T-helper 2 cell treated with Interferon-gamma antibody and Interleukin-4, amounts not matched to agents 5 μg/mL and 100 μg/mL, for 36 hours (primary cell): ENCODE results near the gene SIM2.

Experiments
- DNase-seq: peaks from one replicate; pipeline ENCODE4 v3.0.0; 2021; ENCODE audit warnings: low spot score
- H3K27ac Mint-ChIP-seq: one replicate; pipeline ENCODE4 v1.8.0; 2021; ENCODE audit warnings: mild to moderate bottlenecking, mixed read lengths
- H3K27me3 Mint-ChIP-seq: one replicate; pipeline ENCODE4 v1.8.0; 2021; ENCODE audit warnings: low read depth, mixed read lengths
- H3K36me3 Mint-ChIP-seq: one replicate; pipeline ENCODE4 v1.8.0; 2021; ENCODE audit warnings: low read depth, mixed read lengths
- H3K4me1 Mint-ChIP-seq: one replicate; pipeline ENCODE4 v1.8.0; 2021; ENCODE audit warnings: low read depth, mixed read lengths
- H3K4me3 Mint-ChIP-seq: one replicate; pipeline ENCODE4 v1.8.0; 2022; ENCODE audit warnings: mild to moderate bottlenecking, moderate library complexity, mixed read lengths
- H3K9me3 Mint-ChIP-seq: one replicate; pipeline ENCODE4 v1.8.0; 2021; ENCODE audit warnings: mixed read lengths

The SIM2 gene

GRCh38 chr21:36776981-36777617, 78.2 kb downstream of the SIM2 start:
- no peak for DNase-seq
- no peak overlapping the region for H3K4me3 Mint-ChIP-seq
- no peaks in the 10 kb centered on the region for H3K36me3 Mint-ChIP-seq
- no peak overlapping the region for H3K27ac Mint-ChIP-seq
- H3K9me3 Mint-ChIP-seq = no peaks in the 10 kb centered on the region
- no peaks in the 10 kb centered on the region for H3K4me1 Mint-ChIP-seq
- no peaks in the 10 kb centered on the region for H3K27me3 Mint-ChIP-seq

- Mint-ChIP-seq H3K27me3 (no peaks in the 10 kb centered on the region), H3K27ac (no peak overlapping the region)
Observed at GRCh38 chr21:36780861-36781260, 81.9 kb downstream of the SIM2 start.

GRCh38 chr21:36783612-36784374, 84.9 kb downstream of the SIM2 start:
- no peaks in the 10 kb centered on the region for H3K4me1 Mint-ChIP-seq
- H3K27me3 Mint-ChIP-seq = no peaks in the 10 kb centered on the region
- no peaks in the 10 kb centered on the region for H3K9me3 Mint-ChIP-seq
- DNase-seq = no peak
- H3K36me3 Mint-ChIP-seq = no peaks in the 10 kb centered on the region
- H3K4me3 Mint-ChIP-seq = no peak overlapping the region
- H3K27ac Mint-ChIP-seq = no peak overlapping the region

More at GRCh38 chr21:36780861-36781260, 81.9 kb downstream of the SIM2 start:
- H3K9me3 Mint-ChIP-seq = no peaks in the 10 kb centered on the region
- H3K36me3 Mint-ChIP-seq = no peaks in the 10 kb centered on the region
- no peak for DNase-seq
- H3K4me1 Mint-ChIP-seq = no peaks in the 10 kb centered on the region
- no peak overlapping the region for H3K4me3 Mint-ChIP-seq

GRCh38 chr21:36784947-36785346, 86.0 kb downstream of the SIM2 start:
- Mint-ChIP-seq H3K9me3 (no peaks in the 10 kb centered on the region), H3K4me1 (no peaks in the 10 kb centered on the region)
- DNase-seq = no peak

GRCh38 chr21:36785615-36786014, 86.7 kb downstream of the SIM2 start:
- H3K27ac Mint-ChIP-seq = no peak overlapping the region
- H3K9me3 Mint-ChIP-seq = no peaks in the 10 kb centered on the region
- H3K4me3 Mint-ChIP-seq = no peak overlapping the region

More at GRCh38 chr21:36784947-36785346, 86.0 kb downstream of the SIM2 start:
- Mint-ChIP-seq H3K27ac (no peak overlapping the region), H3K27me3 (no peaks in the 10 kb centered on the region), H3K4me3 (no peak overlapping the region), H3K36me3 (no peaks in the 10 kb centered on the region)

GRCh38 chr21:36786186-36786585, 87.3 kb downstream of the SIM2 start:
- Mint-ChIP-seq H3K9me3 (no peaks in the 10 kb centered on the region), H3K27ac (no peak overlapping the region), H3K4me3 (no peak overlapping the region), H3K4me1 (no peaks in the 10 kb centered on the region), H3K36me3 (no peaks in the 10 kb centered on the region), H3K27me3 (no peaks in the 10 kb centered on the region)
- no peak for DNase-seq

More at GRCh38 chr21:36785615-36786014, 86.7 kb downstream of the SIM2 start:
- Mint-ChIP-seq H3K4me1 (no peaks in the 10 kb centered on the region), H3K36me3 (no peaks in the 10 kb centered on the region), H3K27me3 (no peaks in the 10 kb centered on the region)
- no peak for DNase-seq

- no peak for DNase-seq
- H3K27ac Mint-ChIP-seq = no peak overlapping the region
- H3K4me3 Mint-ChIP-seq = no peak overlapping the region
- H3K27me3 Mint-ChIP-seq = no peaks in the 10 kb centered on the region
- no peaks in the 10 kb centered on the region for H3K9me3 Mint-ChIP-seq
- H3K4me1 Mint-ChIP-seq = no peaks in the 10 kb centered on the region
- H3K36me3 Mint-ChIP-seq = no peaks in the 10 kb centered on the region
Observed at GRCh38 chr21:36788120-36788638, 89.3 kb downstream of the SIM2 start.

GRCh38 chr21:36790616-36791015, 91.7 kb downstream of the SIM2 start:
- DNase-seq = no peak
- Mint-ChIP-seq H3K36me3 (no peaks in the 10 kb centered on the region), H3K4me3 (no peak overlapping the region), H3K27me3 (no peaks in the 10 kb centered on the region), H3K27ac (no peak overlapping the region), H3K9me3 (no peaks in the 10 kb centered on the region), H3K4me1 (no peaks in the 10 kb centered on the region)

- no peak overlapping the region for H3K4me3 Mint-ChIP-seq
- H3K4me1 Mint-ChIP-seq = no peaks in the 10 kb centered on the region
- no peaks in the 10 kb centered on the region for H3K36me3 Mint-ChIP-seq
- H3K9me3 Mint-ChIP-seq = peaks cover 3% of the 10 kb centered on the region
- H3K27ac Mint-ChIP-seq = no peak overlapping the region
- no peak for DNase-seq
- H3K27me3 Mint-ChIP-seq = no peaks in the 10 kb centered on the region
Observed at GRCh38 chr21:36791180-36791579, 92.3 kb downstream of the SIM2 start.

- no peaks in the 10 kb centered on the region for H3K27me3 Mint-ChIP-seq
- H3K4me3 Mint-ChIP-seq = no peak overlapping the region
- peaks cover 4% of the 10 kb centered on the region for H3K9me3 Mint-ChIP-seq
- no peak for DNase-seq
- H3K27ac Mint-ChIP-seq = no peak overlapping the region
- no peaks in the 10 kb centered on the region for H3K36me3 Mint-ChIP-seq
- no peaks in the 10 kb centered on the region for H3K4me1 Mint-ChIP-seq
Observed at GRCh38 chr21:36791695-36792470, 93.0 kb downstream of the SIM2 start.

GRCh38 chr21:36792505-36792967, 93.6 kb downstream of the SIM2 start:
- Mint-ChIP-seq H3K4me1 (no peaks in the 10 kb centered on the region), H3K27me3 (no peaks in the 10 kb centered on the region), H3K4me3 (no peak overlapping the region), H3K9me3 (peaks cover 9% of the 10 kb centered on the region), H3K27ac (no peak overlapping the region), H3K36me3 (no peaks in the 10 kb centered on the region)
- DNase-seq = no peak

GRCh38 chr21:36796070-36796469, 97.2 kb downstream of the SIM2 start:
- Mint-ChIP-seq H3K9me3 (peaks cover 25% of the 10 kb centered on the region), H3K4me3 (no peak overlapping the region), H3K27ac (no peak overlapping the region), H3K36me3 (peaks cover 2% of the 10 kb centered on the region), H3K4me1 (no peaks in the 10 kb centered on the region), H3K27me3 (no peaks in the 10 kb centered on the region)
- no peak for DNase-seq

- peaks cover 25% of the 10 kb centered on the region for H3K9me3 Mint-ChIP-seq
- no peak overlapping the region for H3K27ac Mint-ChIP-seq
- no peak overlapping the region for H3K4me3 Mint-ChIP-seq
- no peak for DNase-seq
- H3K36me3 Mint-ChIP-seq = peaks cover 2% of the 10 kb centered on the region
- no peaks in the 10 kb centered on the region for H3K4me1 Mint-ChIP-seq
- H3K27me3 Mint-ChIP-seq = no peaks in the 10 kb centered on the region
Observed at GRCh38 chr21:36798491-36798890, 99.6 kb downstream of the SIM2 start.
